Smooth muscle cell (in vitro differentiated cells): ENCODE measurements around the gene RASEF. TPM values are rescaled to one million over a fixed set of nuclear protein-coding genes. Genes with fewer than 3 reads are reported as not detected.

ENCODE experiments used
- DNase-seq: peaks from one replicate; lab custom pipeline; 2025; ENCODE audit not compliant: unreplicated experiment; lab: John Stamatoyannopoulos, UW
- H2AFZ ChIP-seq: fragments of 200-600 bp; sonication (generic); 2 replicates; pipeline ENCODE4 v1.6.0; 2016; ENCODE audit warnings: antibody characterized with exemption, low read depth, mild to moderate bottlenecking
- H3F3A ChIP-seq: fragments of 200-600 bp; sonication (generic); 2 replicates; pipeline ENCODE4 v1.6.0; 2017; ENCODE audit warnings: antibody characterized with exemption, low read depth
- H3K27ac ChIP-seq: fragments of 200-600 bp; sonication (generic); 2 replicates; pipeline ENCODE4 v1.5.1; 2016; ENCODE audit warnings: low read depth, mild to moderate bottlenecking
- H3K27me3 ChIP-seq: fragments of 200-600 bp; sonication (generic); 2 replicates; pipeline ENCODE4 v1.6.1; 2016; ENCODE audit warnings: low read depth, mild to moderate bottlenecking
- H3K36me3 ChIP-seq: fragments of 200-600 bp; sonication (generic); 2 replicates; pipeline ENCODE4 v1.5.1; 2016; ENCODE audit warnings: low read depth
- H3K4me1 ChIP-seq: fragments of 200-600 bp; sonication (generic); 2 replicates; pipeline ENCODE4 v1.5.1; 2016; ENCODE audit warnings: low read depth
- H3K4me2 ChIP-seq: fragments of 200-600 bp; sonication (generic); 2 replicates; pipeline ENCODE4 v1.6.0; 2016; ENCODE audit warnings: mild to moderate bottlenecking
- H3K4me3 ChIP-seq: fragments of 200-600 bp; sonication (generic); 2 replicates; pipeline ENCODE4 v1.5.1; 2016; ENCODE audit warnings: mild to moderate bottlenecking
- H3K79me2 ChIP-seq: fragments of 200-600 bp; sonication (generic); 2 replicates; pipeline ENCODE4 v1.6.0; 2016; ENCODE audit warnings: low read depth, mild to moderate bottlenecking
- H3K9ac ChIP-seq: fragments of 200-600 bp; sonication (generic); 2 replicates; pipeline ENCODE4 v1.6.0; 2016; ENCODE audit warnings: low read depth
- H3K9me3 ChIP-seq: fragments of 200-600 bp; sonication (generic); replicated peaks from 2 replicates; pipeline ENCODE4 v1.5.1; 2016; ENCODE audit warnings: low read depth
- H4K20me1 ChIP-seq: fragments of 200-600 bp; sonication (generic); 2 replicates; pipeline ENCODE4 v1.6.0; 2016; ENCODE audit warnings: low read depth
- WGBS: methylation state at CpG from one replicate; pipeline ENCODE4 v1.1.7; 2016; ENCODE audit warnings: low lambda C conversion rate; 5-methylcytosine and 5-hydroxymethylcytosine counted together
- polyA plus RNA-seq: library from polyadenylated mRNA; unstranded; fragments of >200 nt; fragmentation: Nextera tagmentation; extraction: Ambion mirVana; gene quantifications from 2 replicates; pipeline ENCODE4 v1.2.1, GENCODE V29; 2016
- total RNA-seq: library from RNA; depleted of rRNA; stranded (reverse); fragments of >200 nt; gene quantifications from 2 replicates; pipeline ENCODE4 v1.2.3, GENCODE V29; 2014
- TF ChIP-seq, protein P1 (sequence below): fragments of 200-600 bp; sonication (generic); IDR thresholded peaks from 2 replicates; pipeline ENCODE4 v1.5.1; 2017; ENCODE audit warnings: borderline replicate concordance, mild to moderate bottlenecking, antibody characterized with exemption; ENCODE audit not compliant: insufficient read depth, poor library complexity, severe bottlenecking

The RASEF gene
- total and polyA plus RNA-seq, 2 experiments from 2014 or later: 0.11 to 1.7 TPM

DNA sequence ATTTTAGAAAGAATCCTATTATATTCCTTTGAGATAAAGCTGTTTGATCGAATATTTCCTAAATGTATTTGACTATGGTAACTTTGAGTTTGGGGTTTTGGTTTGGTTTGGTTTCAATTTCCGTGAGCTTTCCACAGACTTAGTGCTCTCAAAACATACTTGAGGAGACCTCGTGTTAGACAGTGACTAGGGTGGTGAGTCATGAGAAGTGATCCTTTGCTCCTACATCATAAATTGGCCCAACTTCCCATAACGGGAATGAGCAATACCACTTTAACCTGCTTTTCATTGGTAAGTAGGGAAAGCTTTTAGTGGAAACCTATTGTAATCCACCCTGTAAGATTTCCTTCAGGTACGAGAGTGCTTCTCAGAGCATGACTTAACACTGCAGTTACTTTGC, 3.8 kb upstream of the RASEF start:
- DNase-seq: no peak
- no peak overlapping the region for H3K9ac ChIP-seq
- TF ChIP-seq, protein P1, sequence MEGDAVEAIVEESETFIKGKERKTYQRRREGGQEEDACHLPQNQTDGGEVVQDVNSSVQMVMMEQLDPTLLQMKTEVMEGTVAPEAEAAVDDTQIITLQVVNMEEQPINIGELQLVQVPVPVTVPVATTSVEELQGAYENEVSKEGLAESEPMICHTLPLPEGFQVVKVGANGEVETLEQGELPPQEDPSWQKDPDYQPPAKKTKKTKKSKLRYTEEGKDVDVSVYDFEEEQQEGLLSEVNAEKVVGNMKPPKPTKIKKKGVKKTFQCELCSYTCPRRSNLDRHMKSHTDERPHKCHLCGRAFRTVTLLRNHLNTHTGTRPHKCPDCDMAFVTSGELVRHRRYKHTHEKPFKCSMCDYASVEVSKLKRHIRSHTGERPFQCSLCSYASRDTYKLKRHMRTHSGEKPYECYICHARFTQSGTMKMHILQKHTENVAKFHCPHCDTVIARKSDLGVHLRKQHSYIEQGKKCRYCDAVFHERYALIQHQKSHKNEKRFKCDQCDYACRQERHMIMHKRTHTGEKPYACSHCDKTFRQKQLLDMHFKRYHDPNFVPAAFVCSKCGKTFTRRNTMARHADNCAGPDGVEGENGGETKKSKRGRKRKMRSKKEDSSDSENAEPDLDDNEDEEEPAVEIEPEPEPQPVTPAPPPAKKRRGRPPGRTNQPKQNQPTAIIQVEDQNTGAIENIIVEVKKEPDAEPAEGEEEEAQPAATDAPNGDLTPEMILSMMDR: no peak
- H3K36me3 ChIP-seq: no peaks in the 10 kb centered on the region
- H2AFZ ChIP-seq: no peak overlapping the region
- peaks cover 39% of the 10 kb centered on the region for H3K27me3 ChIP-seq
- H3F3A ChIP-seq: no peaks in the 10 kb centered on the region
- no peaks in the 10 kb centered on the region for H3K9me3 ChIP-seq
- 50% methylated on average over 5 of the region's 5 CpGs for WGBS
- H4K20me1 ChIP-seq: no peaks in the 10 kb centered on the region
- peak overlapping the region; percentile 27 for H3K4me2 ChIP-seq
- no peaks in the 10 kb centered on the region for H3K79me2 ChIP-seq
- H3K27ac ChIP-seq: no peak overlapping the region
- peaks cover 10% of the 10 kb centered on the region for H3K4me1 ChIP-seq
- H3K4me3 ChIP-seq: no peak overlapping the region

GRCh38 chr9:83065233-83065632, 2.3 kb upstream of the RASEF start:
- TF ChIP-seq, protein P1: no peak
- Histone ChIP-seq H3K4me3 (no peak overlapping the region), H3K9ac (no peak overlapping the region), H3K36me3 (no peaks in the 10 kb centered on the region), H3K4me1 (peaks cover 10% of the 10 kb centered on the region), H3K79me2 (no peaks in the 10 kb centered on the region), H3K9me3 (no peaks in the 10 kb centered on the region), H3K4me2 (no peak overlapping the region), H3K27ac (no peak overlapping the region), H3F3A (no peaks in the 10 kb centered on the region), H2AFZ (no peak overlapping the region), H3K27me3 (peaks cover 49% of the 10 kb centered on the region), H4K20me1 (no peaks in the 10 kb centered on the region)
- 86% methylated on average over 1 of the region's 1 CpG for WGBS
- DNase-seq: no peak

DNA sequence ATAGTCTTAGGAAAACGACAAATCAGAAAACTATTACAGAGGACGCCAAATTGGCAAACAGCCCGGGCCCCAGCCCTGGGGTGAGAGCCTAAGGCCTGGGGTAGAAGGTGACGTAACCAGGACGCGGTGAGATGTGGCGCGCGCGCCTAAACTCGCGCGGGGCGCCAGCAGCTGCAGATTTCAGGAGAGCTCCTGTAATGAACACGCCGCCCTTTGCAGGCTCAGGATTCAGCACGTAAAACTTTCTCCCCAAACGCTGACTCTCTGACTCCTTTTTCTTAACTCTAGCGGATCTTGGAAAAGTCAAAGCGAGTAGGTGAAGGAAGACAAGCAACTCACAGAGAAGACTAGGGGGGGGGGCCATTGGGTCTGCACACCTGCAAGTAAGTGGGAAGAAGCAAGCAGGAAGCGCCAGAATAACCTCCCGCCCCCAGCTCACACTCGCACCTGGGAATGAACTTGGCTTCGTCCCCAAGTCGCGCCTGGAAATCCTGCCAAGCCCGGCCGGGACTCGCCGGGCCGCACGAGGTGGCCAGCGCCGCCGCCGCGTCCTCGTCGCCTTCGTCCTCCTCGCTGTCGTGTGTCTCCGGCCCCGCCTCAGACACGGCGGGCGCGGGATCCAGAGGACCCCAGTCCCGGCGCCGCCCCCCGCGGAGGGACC, 822 bp downstream of the RASEF start:
- DNase-seq: no peak

More for the DNA sequence above, 822 bp downstream of the RASEF start:
- peaks cover 59% of the 10 kb centered on the region for H3K27me3 ChIP-seq
- no peaks in the 10 kb centered on the region for H3K79me2 ChIP-seq
- H2AFZ ChIP-seq: peak overlapping the region; percentile 47
- H3K4me2 ChIP-seq: peak overlapping the region; percentile 84
- peaks cover 10% of the 10 kb centered on the region for H3K4me1 ChIP-seq
- no peak overlapping the region for H3K27ac ChIP-seq
- no peaks in the 10 kb centered on the region for H3K36me3 ChIP-seq
- no peaks in the 10 kb centered on the region for H3K9me3 ChIP-seq
- TF ChIP-seq, protein P1: no peak
- no peaks in the 10 kb centered on the region for H4K20me1 ChIP-seq
- H3F3A ChIP-seq: no peaks in the 10 kb centered on the region
- WGBS: 4% methylated on average over 52 of the region's 53 CpGs
- no peak overlapping the region for H3K9ac ChIP-seq
- peak overlapping the region; percentile 47 for H3K4me3 ChIP-seq
